HG02884 (cell line): ENCODE measurements around the gene SLC13A1.
"Not testable (repeated sequence)": the region's sequence is repeated elsewhere in the genome, so short reads cannot be mapped to it uniquely, and the experiment has no call there.

ENCODE experiments used
- ATAC-seq: cut with Tn5 transposase; IDR thresholded peaks from one replicate; pipeline ENCODE4 v1.9.1; 2021; ENCODE audit warnings: mild to moderate bottlenecking, moderate library complexity; ENCODE audit not compliant: unreplicated experiment

The SLC13A1 gene, protein sequence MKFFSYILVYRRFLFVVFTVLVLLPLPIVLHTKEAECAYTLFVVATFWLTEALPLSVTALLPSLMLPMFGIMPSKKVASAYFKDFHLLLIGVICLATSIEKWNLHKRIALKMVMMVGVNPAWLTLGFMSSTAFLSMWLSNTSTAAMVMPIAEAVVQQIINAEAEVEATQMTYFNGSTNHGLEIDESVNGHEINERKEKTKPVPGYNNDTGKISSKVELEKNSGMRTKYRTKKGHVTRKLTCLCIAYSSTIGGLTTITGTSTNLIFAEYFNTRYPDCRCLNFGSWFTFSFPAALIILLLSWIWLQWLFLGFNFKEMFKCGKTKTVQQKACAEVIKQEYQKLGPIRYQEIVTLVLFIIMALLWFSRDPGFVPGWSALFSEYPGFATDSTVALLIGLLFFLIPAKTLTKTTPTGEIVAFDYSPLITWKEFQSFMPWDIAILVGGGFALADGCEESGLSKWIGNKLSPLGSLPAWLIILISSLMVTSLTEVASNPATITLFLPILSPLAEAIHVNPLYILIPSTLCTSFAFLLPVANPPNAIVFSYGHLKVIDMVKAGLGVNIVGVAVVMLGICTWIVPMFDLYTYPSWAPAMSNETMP

DNA sequence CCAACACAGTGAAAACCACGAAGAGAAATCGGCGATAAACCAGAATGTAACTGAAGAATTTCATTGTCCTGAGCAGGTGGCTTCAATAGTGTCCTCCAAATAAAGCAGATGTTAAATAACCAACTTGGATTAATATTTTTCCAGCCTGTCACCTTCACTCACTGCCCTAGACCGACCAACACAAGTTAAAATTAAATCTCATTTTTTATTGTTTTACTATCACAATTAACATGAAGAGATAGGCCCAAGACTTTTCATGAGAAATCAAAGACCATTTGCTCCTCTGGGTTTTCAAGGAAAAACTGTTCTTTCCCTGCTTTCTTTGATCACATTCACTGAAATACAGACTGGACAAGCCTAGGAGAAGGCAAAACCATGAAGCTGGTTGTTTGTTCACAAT is at the start of gene SLC13A1:
SLC13A1 (minus strand) TSS at position 87 of the 400 bp plus-strand sequence; CDS start at position 64, 23 bp downstream.
- no peak for ATAC-seq

GRCh38 chr7:123244768-123245167 is 45.0 kb upstream of the SLC13A1 start:
- ATAC-seq: no peak

- no peak for ATAC-seq
Observed at GRCh38 chr7:123242467-123243092, 42.8 kb upstream of the SLC13A1 start.

DNA sequence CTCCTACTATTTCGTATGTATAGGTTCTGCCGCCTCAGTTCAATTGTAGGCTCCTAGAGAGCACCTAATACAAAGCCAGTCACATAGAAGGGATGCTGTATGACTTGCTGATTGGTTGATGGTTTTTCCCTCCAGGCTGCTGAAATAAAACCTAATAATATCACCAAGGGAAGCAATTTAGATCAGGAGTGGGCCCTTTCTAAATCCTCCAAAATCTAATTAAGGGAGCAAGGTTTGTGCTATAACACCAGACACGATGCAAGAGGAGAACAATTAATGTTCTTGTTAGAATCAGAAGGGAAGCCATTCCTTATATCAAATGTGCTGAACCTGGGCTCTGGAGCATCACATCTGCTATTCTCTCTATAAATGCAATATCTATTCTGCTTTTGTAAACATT is 42.0 kb upstream of the SLC13A1 start:
- no peak for ATAC-seq

DNA sequence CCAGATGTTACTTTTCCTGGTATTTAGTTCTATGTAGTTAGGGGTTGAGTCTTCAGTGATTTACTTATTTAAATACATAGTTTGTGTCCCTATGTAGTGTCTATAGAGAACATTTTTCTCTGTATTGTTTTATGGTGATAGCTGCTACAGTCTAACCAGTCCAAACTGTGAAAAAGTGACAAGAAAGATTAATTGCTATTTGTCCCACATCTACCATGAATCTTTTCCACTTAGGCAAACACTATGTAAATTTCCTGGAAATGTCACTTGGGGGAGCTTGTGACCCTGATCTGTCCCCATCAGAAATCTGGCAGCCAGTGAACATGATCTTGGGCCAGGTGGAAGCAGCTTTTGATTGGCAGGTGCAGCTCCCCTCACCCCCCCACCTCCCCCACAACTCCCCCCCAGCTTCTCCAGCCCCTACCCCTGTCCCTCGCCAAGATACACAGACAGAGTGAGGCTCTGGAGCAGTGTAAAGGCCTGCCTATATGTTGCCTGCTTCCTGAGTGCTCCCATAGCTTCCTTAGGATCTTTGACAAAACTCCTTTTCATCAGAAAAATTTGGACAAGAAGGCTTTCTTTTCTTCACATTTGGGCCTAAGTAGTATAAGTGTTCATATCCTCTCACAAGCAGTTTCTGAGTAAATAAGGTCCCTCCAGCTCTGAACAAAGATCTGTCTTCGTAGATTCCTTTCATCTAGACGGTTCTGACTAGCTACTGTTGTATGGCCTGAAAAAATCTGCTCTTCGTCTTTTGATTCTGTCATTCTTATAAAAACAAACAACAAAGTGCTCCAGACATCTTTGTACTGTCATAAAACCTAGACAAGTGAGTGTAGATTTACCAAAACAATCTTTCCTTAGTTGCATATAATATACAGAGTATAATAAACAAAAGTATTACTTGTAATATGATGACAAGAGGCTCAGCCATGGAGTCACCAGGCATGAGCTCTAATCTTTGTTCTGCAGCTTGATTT is 31.5 kb upstream of the SLC13A1 start:
- no peak for ATAC-seq

DNA sequence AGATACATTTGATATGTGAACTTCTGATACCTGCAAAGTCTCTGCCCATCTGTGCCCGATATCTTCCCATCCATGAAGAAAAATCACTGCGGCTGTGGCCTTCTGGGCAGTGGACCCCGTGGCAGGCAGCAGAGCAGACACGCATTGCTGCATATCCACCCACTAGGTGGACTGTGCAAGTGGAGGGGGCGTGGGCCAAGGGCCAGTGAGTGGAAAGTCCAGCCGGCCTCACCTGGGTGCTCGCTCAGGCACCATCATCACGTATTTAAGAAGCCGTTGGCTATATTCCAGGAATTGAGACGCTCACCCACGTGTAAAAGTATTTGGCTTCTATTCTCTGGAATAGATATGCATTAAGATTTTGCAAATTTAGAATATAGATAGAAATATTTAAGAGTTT is 30.8 kb upstream of the SLC13A1 start:
- no peak for ATAC-seq

DNA sequence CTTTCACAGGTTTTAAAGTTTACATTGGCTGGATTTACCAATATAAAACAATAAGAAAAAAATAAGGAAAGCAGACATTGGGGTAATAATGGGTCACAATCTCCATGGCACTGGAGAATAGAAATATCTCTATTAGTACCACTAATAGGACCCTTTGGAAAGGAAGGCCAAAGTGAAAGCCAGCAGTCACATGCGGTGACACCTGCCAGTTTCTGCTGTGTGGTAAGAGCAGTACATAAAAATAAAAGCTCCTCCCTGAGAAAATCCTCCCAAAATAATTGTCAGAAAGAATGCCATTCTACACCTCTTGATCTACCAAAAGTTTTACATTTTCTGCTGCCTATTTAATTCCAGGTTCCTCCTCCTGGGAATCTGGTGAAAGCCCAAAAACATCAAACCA is 30.4 kb upstream of the SLC13A1 start:
- ATAC-seq: no peak

DNA sequence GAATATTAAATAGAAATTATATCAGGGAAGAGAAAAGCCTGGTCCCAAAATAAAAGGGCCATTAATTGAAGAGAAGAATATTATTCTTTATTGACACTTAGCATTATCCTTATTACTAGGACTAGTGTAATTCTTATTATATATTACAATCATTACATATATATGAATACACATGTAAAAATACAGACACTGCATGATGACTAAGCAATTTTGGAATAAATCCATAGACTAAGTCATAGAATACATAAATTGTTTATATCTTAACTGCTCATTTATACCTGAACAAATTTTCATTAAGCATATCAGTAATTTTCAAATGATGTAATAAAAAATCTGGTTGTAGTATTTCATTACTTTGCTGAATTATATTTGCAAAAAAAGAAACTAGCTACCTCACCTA is 29.7 kb upstream of the SLC13A1 start:
- no peak for ATAC-seq

DNA sequence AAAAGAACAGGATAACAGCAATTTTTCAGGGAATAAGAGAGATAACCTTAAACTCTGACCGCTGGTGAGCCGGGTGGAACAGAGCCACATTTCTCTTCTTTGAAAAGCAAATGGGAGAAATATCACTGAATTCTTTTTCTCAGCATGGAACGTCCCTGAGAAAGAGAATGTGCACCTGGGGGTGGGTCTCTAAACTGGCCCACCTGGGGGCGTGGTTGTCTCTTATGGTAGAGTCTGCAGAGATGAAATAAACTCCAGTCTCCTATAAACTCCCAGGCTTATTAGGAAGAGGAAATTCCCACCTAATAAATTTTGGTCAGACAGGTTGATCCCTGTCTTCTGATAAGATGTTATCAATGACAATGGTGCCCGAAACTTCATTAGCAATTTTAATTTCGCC is 27.9 kb upstream of the SLC13A1 start:
- not testable (repeated sequence) for ATAC-seq

DNA sequence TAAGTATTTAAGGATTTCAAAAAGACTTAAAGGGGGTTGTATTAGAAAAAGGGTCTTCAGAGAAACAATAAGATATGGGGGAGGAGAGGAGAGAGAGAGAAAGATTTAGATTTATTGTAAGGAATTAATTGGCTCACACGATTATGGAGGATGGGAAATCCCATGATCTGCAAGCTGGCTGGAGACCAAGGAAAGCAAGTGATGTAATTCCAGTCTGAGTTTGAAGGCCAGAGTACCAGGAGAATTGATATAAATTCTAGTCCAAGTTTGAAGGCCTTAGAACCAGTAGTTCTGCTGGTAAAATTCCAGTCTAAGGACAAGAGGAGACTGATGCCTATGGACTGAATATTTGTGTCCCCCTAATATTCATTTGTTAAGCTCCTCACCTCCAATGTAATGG is 20.6 kb upstream of the SLC13A1 start:
- no peak for ATAC-seq

DNA sequence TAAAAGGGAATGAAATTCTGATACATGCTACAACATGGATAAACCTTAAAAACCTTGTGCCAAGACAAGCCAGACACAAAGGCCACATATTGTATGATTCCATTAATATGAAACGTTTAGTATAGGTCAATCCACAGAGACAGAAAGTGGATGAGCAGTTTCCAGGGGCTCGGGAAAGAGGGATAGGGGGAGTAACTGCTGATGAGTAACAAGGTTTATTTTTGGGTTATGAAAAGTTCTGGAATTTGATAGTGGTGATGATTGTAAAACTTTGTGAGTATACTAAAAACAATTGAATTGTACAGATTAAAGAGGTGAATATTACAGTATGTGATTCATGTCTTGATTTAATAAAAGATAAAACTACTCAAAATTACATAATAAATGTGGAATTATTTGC is 19.1 kb upstream of the SLC13A1 start:
- no peak for ATAC-seq

DNA sequence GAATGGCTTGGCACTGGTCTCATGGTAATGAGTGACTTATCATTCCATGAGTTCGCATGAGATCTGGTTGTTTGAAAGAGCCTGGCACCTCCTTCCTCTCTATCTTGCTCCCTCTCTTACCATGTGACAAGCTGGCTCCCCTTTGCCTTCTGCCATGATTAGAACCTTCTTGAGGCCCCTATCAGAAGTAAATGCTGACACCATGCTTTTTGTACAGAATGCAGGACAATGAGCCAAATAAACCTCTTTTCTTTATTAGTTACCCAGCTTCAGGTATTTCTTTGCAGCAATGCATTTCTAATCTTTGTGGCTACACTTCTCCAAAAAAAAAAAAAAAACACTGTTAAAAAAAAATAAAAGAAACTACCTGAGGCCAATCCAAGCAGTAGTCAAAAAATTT is 17.1 kb upstream of the SLC13A1 start:
- ATAC-seq: no peak

- ATAC-seq: no peak
Observed at GRCh38 chr7:123215350-123215749, 15.6 kb upstream of the SLC13A1 start.

DNA sequence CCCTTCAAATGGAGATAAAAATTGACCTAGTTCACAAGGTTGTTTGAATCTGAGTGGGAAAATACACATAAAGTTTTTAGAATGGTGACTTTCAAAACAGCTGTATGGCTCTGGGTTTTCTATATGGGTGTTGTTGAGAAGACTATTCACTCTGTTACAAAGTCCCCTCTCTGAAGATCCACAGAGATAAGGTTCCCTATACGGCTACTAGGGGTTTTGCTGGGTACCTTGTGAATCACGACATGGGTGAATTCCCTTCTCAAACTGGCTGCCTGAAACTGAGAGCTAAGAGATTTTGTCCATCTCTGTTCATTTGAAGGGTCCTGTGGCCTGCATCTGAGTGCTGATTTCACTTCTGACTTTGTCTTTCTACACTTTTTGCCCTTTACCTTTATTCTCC is 11.8 kb upstream of the SLC13A1 start:
- no peak for ATAC-seq

- no peak for ATAC-seq
Observed at GRCh38 chr7:123210986-123211385, 11.2 kb upstream of the SLC13A1 start.

GRCh38 chr7:123209786-123210185 is 10.0 kb upstream of the SLC13A1 start:
- ATAC-seq: no peak

DNA sequence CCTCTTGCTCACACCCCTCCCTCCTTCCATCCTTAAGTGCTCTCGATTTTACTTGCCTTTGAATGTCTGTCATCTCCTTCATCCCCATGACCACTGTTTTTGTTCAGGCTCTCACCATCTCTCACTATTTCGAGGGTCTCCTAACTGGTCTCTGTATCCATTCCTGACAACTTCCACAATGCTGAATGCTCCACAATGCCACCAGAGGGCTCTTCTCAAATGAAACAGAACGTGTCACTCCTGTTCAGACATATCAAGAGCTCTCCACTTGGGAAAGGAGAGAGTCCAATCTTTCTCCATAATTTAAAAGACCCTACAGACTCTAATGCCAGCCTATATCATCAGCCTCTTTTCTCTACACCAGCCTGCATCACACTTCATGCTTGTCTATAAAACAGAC is 9.0 kb upstream of the SLC13A1 start:
- no peak for ATAC-seq

- ATAC-seq: no peak
Observed at GRCh38 chr7:123204206-123204835, 4.6 kb upstream of the SLC13A1 start.

DNA sequence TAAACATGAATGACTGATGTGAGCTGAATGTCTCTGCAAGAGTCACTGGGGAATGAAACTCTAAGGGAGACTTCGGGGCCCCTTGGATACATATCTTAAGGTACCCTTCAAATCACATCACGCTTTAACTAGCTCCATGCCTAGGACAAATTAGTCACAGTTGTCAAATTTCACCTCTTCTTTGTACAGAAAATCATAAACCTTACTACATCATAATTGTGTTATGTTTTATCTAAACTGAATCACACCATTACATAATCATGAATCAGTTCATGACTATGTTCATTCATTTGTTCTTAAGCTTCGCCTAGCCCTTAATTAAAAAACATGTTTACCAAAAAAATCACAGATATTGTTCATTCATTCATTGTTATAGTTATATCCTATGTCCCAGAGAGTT is 2.1 kb upstream of the SLC13A1 start:
- ATAC-seq: no peak
